ENCODE results near the gene ITGB2.
"Not testable (repeated sequence)": the region's sequence is repeated elsewhere in the genome, so short reads cannot be mapped to it uniquely, and the experiment has no call there.

The ITGB2 gene

GRCh38 chr21:44880405-44881197 is 40.1 kb downstream of the ITGB2 start:
- no peak for DNase-seq

GRCh38 chr21:44879238-44879637 is 41.5 kb downstream of the ITGB2 start:
- not testable (repeated sequence) for DNase-seq

GRCh38 chr21:44878053-44878982 is 42.4 kb downstream of the ITGB2 start:
- DNase-seq: no peak

- no peak for DNase-seq
Observed at GRCh38 chr21:44876849-44877575, 43.7 kb downstream of the ITGB2 start.

GRCh38 chr21:44875316-44875700 is 45.4 kb downstream of the ITGB2 start:
- no peak for DNase-seq

GRCh38 chr21:44874497-44875315 is 46.0 kb downstream of the ITGB2 start:
- peak; percentile 59 for DNase-seq

- peak; percentile 48 for DNase-seq
Observed at GRCh38 chr21:44874240-44874496, 46.5 kb downstream of the ITGB2 start.

GRCh38 chr21:44873356-44874239 is 47.1 kb downstream of the ITGB2 start, which contains the start of gene PTTG1IP:
Gene PTTG1IP (minus strand): TSS chr21:44873690. CDS start chr21:44873616, 74 bp downstream.
- peak; percentile 99 for DNase-seq

- peak; percentile 60 for DNase-seq
Observed at GRCh38 chr21:44872649-44873355, 47.9 kb downstream of the ITGB2 start.

GRCh38 chr21:44872323-44872648 is 48.4 kb downstream of the ITGB2 start:
- DNase-seq: no peak

- DNase-seq: no peak
Observed at GRCh38 chr21:44871576-44872269, 49.0 kb downstream of the ITGB2 start.

- no peak for DNase-seq
Observed at GRCh38 chr21:44870748-44871495, 49.8 kb downstream of the ITGB2 start.

GRCh38 chr21:44869781-44870747 is 50.6 kb downstream of the ITGB2 start:
- DNase-seq: peak; percentile 62

- DNase-seq: no peak
Observed at GRCh38 chr21:44868707-44869106, 52.0 kb downstream of the ITGB2 start.

GRCh38 chr21:44867999-44868700 is 52.5 kb downstream of the ITGB2 start:
- no peak for DNase-seq

- DNase-seq: no peak
Observed at GRCh38 chr21:44867464-44867863, 53.2 kb downstream of the ITGB2 start.

- no peak for DNase-seq
Observed at GRCh38 chr21:44866780-44867179, 53.9 kb downstream of the ITGB2 start.

All from femur (tissue), 1 donor.